ENCODE measurements around the gene ENC1. TPM values are rescaled to one million over a fixed set of nuclear protein-coding genes. Genes with fewer than 3 reads are reported as not detected.
A peak's percentile ranks its signal among the peaks of the same experiment; 100 is the strongest.

ENC1 gene
- total and polyA plus RNA-seq, 10 of the 15 experiments (the other 5 are each of a cell fraction or from before 2014, with no cell fraction given), result 8.2 to 55.5 (median 32.1) TPM

- TF ChIP-seq ELK1 (IDR thresholded peaks at IDR 0.05; ENCODE audit: low read depth, low read length) (0 out of 2 replicates have a peak, but pooled peaks have one; percentile 30), SRF (IDR thresholded peaks at IDR 0.05; ENCODE audit: low read depth in 2 of 2, low read length in 2 of 2) (peak in 1 of 2 experiments; percentile 64; a peak in 1 of 4 replicates), REST (IDR thresholded peaks at IDR 0.05; ENCODE audit: low read depth, low read length) (no peak), BACH1 (IDR thresholded peaks at IDR 0.05; ENCODE audit: borderline replicate concordance) (no peak; the same call in 1 of the 2 replicates), NBN (IDR thresholded peaks at IDR 0.05) (0 out of 2 replicates have a peak, but pooled peaks have one; percentile 32), IKZF2 (IDR thresholded peaks at IDR 0.05) (peak; percentile 99), SREBF1 (IDR thresholded peaks at IDR 0.05; ENCODE audit: low read length) (no peak), CREM (IDR thresholded peaks at IDR 0.05; ENCODE audit: low read depth) (peak; percentile 85), BMI1 (IDR thresholded peaks at IDR 0.05; ENCODE audit: borderline replicate concordance) (peak; percentile 52; the same call in 1 of the 2 replicates), PAX8 (IDR thresholded peaks at IDR 0.05) (no peak), TBL1XR1 (IDR thresholded peaks at IDR 0.05; ENCODE audit: low read depth, low read length) (peak; percentile 68; the same call in 1 of the 2 replicates), SREBF2 (IDR thresholded peaks at IDR 0.05; ENCODE audit: low read length) (no peak), IRF4 (IDR thresholded peaks at IDR 0.05; ENCODE audit: low read depth, low read length) (peak; percentile 92), ZSCAN29 (IDR thresholded peaks at IDR 0.05) (no peak), ETV6 (conservative IDR thresholded peaks at IDR 0.05 in 1 of 2, IDR thresholded peaks at IDR 0.05 in 1 of 2; ENCODE audit: borderline replicate concordance in 1 of 2, low read depth in 1 of 2) (peak in 1 of 2 experiments; percentile 87; a peak in 1 of 4 replicates), TCF3 (IDR thresholded peaks at IDR 0.05; ENCODE audit: borderline replicate concordance, insufficient read depth, low read depth, low read length) (no peak), TCF12 (IDR thresholded peaks at IDR 0.05; ENCODE audit: low read depth, low read length) (peak; percentile 67), DPF2 (IDR thresholded peaks at IDR 0.05) (peak; percentile 94), SKIL (IDR thresholded peaks at IDR 0.05; ENCODE audit: low read depth, poor library complexity, severe bottlenecking) (peak; percentile 52), CEBPZ (IDR thresholded peaks at IDR 0.05; ENCODE audit: low read depth, low read length) (no peak), CEBPB (IDR thresholded peaks at IDR 0.05; ENCODE audit: borderline replicate concordance in 1 of 2, low read depth in 2 of 2, low read length in 2 of 2) (no peak; a peak in 1 of 4 replicates), GATAD2B (conservative IDR thresholded peaks at IDR 0.05; ENCODE audit: low read depth) (peak; percentile 73)
These were observed 61.3 kb downstream of the ENC1 start (continued) for GRCh38 chr5:74579215-74579614.

All from GM12878 (cell line).